ENCODE data around the gene NUDT4. TPM values are rescaled to one million over a fixed set of nuclear protein-coding genes. Genes with fewer than 3 reads are reported as not detected.

The NUDT4 gene
- total and polyA plus RNA-seq, 2 donors (not counting 3 experiments of a cell fraction or from before 2014, with no cell fraction given) = 76.0 to 161 TPM

DNA sequence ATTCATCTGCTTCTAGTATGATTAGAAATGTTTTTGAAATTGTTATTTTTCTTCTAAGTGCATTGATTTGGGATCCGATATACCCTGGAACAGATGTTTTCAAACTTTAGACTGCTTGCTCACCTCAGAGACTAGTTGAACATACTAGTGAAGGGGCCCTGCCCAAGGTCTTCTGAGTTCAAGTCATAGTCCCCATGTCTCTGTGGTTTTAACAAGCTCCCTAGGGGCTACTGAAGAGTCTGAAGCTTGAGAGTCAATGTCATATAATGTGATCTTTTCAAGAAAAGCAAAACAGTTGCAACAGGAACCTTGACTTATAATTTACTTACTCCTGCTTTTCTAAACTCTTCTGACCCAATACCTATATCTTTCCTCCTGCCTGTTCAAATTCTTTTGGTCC is 71.6 kb downstream of the NUDT4 start:
- DNase-seq (ENCODE audit: low read depth, low spot score) (no peak), FAIRE-seq (no peak)
- H3K4me2 ChIP-seq (ENCODE audit: insufficient read depth, low read length) = no peak overlapping the region
- no peak overlapping the region for H3K4me3 ChIP-seq (replicated peaks in 1 of 3; ENCODE audit: insufficient read depth in 1 of 3, low read depth in 1 of 3, low read length in 3 of 3)
- H3K9me1 ChIP-seq (replicated peaks; ENCODE audit: control insufficient read depth, extremely low read depth, insufficient read depth, low read length) = no peaks in the 10 kb centered on the region
- H2AFZ ChIP-seq (ENCODE audit: low read depth, low read length) = no peak overlapping the region
- no peak overlapping the region for H3K27ac ChIP-seq (ENCODE audit: insufficient read depth, low read depth, low read length)
- TF ChIP-seq FOS (IDR thresholded peaks at IDR 0.05; ENCODE audit: borderline replicate concordance, insufficient read depth, low read length) (no peak), POLR2A (IDR thresholded peaks at IDR 0.05; ENCODE audit: low read depth, low read length) (no peak), MYC (IDR thresholded peaks at IDR 0.05; ENCODE audit: low read depth, low read length) (no peak), POLR2AphosphoS5 (IDR thresholded peaks at IDR 0.05; ENCODE audit: insufficient read depth, low read depth, low read length) (no peak), JUN (IDR thresholded peaks at IDR 0.05; ENCODE audit: borderline replicate concordance, insufficient read depth, insufficient read length, low read depth) (no peak), EZH2 (IDR thresholded peaks at IDR 0.05; ENCODE audit: borderline replicate concordance, low read depth, low read length, severe bottlenecking) (no peak), GATA2 (IDR thresholded peaks at IDR 0.05; ENCODE audit: insufficient read depth, insufficient read length, low read depth, low read length) (no peak)
- TF ChIP-seq, protein P1, sequence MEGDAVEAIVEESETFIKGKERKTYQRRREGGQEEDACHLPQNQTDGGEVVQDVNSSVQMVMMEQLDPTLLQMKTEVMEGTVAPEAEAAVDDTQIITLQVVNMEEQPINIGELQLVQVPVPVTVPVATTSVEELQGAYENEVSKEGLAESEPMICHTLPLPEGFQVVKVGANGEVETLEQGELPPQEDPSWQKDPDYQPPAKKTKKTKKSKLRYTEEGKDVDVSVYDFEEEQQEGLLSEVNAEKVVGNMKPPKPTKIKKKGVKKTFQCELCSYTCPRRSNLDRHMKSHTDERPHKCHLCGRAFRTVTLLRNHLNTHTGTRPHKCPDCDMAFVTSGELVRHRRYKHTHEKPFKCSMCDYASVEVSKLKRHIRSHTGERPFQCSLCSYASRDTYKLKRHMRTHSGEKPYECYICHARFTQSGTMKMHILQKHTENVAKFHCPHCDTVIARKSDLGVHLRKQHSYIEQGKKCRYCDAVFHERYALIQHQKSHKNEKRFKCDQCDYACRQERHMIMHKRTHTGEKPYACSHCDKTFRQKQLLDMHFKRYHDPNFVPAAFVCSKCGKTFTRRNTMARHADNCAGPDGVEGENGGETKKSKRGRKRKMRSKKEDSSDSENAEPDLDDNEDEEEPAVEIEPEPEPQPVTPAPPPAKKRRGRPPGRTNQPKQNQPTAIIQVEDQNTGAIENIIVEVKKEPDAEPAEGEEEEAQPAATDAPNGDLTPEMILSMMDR (IDR thresholded peaks at IDR 0.05; ENCODE audit: extremely low read depth in 1 of 2, insufficient read depth in 1 of 2, low read depth in 1 of 2, low read length in 2 of 2) = no peak
- TF ChIP-seq, protein P2, sequence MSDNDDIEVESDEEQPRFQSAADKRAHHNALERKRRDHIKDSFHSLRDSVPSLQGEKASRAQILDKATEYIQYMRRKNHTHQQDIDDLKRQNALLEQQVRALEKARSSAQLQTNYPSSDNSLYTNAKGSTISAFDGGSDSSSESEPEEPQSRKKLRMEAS (IDR thresholded peaks at IDR 0.05; ENCODE audit: insufficient read depth, insufficient read length) = no peak
- no peaks in the 10 kb centered on the region for H3K36me3 ChIP-seq (ENCODE audit: control insufficient read depth in 2 of 2, extremely low read depth in 1 of 2, insufficient read depth in 2 of 2, low read length in 2 of 2)
- H3K9me3 ChIP-seq (replicated peaks; ENCODE audit: control insufficient read depth, insufficient read depth, low read length) = no peaks in the 10 kb centered on the region
- POLR2A ChIA-PET = no interaction called here
- no peaks in the 10 kb centered on the region for H3K4me1 ChIP-seq (ENCODE audit: control insufficient read depth, extremely low read depth, insufficient read depth, low read length)
- no peak overlapping the region for H3K9ac ChIP-seq (replicated peaks; ENCODE audit: extremely low read depth, insufficient read depth, low read length)
- CTCF ChIA-PET = no interaction called here
- intact Hi-C loops (cut with micrococcal nuclease) = no loop called here
- dilution Hi-C loops (cut with MboI; ENCODE audit: extremely low pct_ligation_motif_present, low sequenced_read_pairs) = no loop called here
- no TSS peak for BruUV-seq (replicated peaks)
- no peaks in the 10 kb centered on the region for H3K79me2 ChIP-seq (ENCODE audit: control insufficient read depth, insufficient read depth, low read length)
- no peaks in the 10 kb centered on the region for H4K20me1 ChIP-seq (replicated peaks; ENCODE audit: control insufficient read depth, extremely low read depth, insufficient read depth, low read length)
- H3K27me3 ChIP-seq (ENCODE audit: control insufficient read depth in 2 of 2, insufficient read depth in 2 of 2, low read length in 2 of 2) = peaks cover 3 to 4% of the 10 kb centered on the region in 2 experiments
